HG03159 (cell line): ENCODE data around the gene GJB4.
"Not testable (repeated sequence)": the region's sequence is repeated elsewhere in the genome, so short reads cannot be mapped to it uniquely, and the experiment has no call there.

Experiments
- ATAC-seq: cut with Tn5 transposase; IDR thresholded peaks from one replicate; pipeline ENCODE4 v1.9.1; 2021; ENCODE audit warnings: mild to moderate bottlenecking, moderate library complexity; ENCODE audit not compliant: unreplicated experiment

The GJB4 gene

GRCh38 chr1:34746785-34747637, 12.5 kb upstream of the GJB4 start:
- no peak for ATAC-seq

GRCh38 chr1:34747638-34747941, 11.9 kb upstream of the GJB4 start:
- no peak for ATAC-seq

GRCh38 chr1:34749992-34750391, 9.5 kb upstream of the GJB4 start:
- no peak for ATAC-seq

GRCh38 chr1:34750610-34751009, 8.9 kb upstream of the GJB4 start:
- no peak for ATAC-seq

GRCh38 chr1:34753163-34753562, 6.4 kb upstream of the GJB4 start:
- ATAC-seq, result no peak

GRCh38 chr1:34754964-34755637, 4.4 kb upstream of the GJB4 start, which contains the start of gene GJB5:
Gene GJB5 (plus strand): TSS chr1:34755047. CDS start chr1:34757331, 2,284 bp downstream.
- no peak for ATAC-seq

GRCh38 chr1:34755961-34756360, 3.6 kb upstream of the GJB4 start:
- ATAC-seq, result no peak

GRCh38 chr1:34757386-34757785, 2.2 kb upstream of the GJB4 start:
- ATAC-seq, result no peak

GRCh38 chr1:34758751-34759150, 789 bp upstream of the GJB4 start:
- ATAC-seq, result no peak

GRCh38 chr1:34761176-34761761, 1.7 kb downstream of the GJB4 start:
- ATAC-seq, result no peak

GRCh38 chr1:34761776-34762307, 2.3 kb downstream of the GJB4 start:
- ATAC-seq, result no peak

- no peak for ATAC-seq
These were observed 3.1 kb downstream of the GJB4 start for GRCh38 chr1:34762474-34763141.

GRCh38 chr1:34763142-34763781, 3.7 kb downstream of the GJB4 start:
- ATAC-seq, result no peak

GRCh38 chr1:34768856-34769255, 9.3 kb downstream of the GJB4 start:
- no peak for ATAC-seq

GRCh38 chr1:34770891-34771504, 11.5 kb downstream of the GJB4 start:
- ATAC-seq, result no peak

- no peak for ATAC-seq
These were observed 12.2 kb downstream of the GJB4 start for GRCh38 chr1:34771573-34772371.

GRCh38 chr1:34773114-34773513, 13.6 kb downstream of the GJB4 start:
- ATAC-seq, result not testable (repeated sequence)

GRCh38 chr1:34774957-34775356, 15.4 kb downstream of the GJB4 start:
- ATAC-seq, result no peak

- ATAC-seq, result no peak
These were observed 17.4 kb downstream of the GJB4 start for GRCh38 chr1:34776911-34777310.
